OCI-M2 (cell line): ENCODE measurements around the gene HK1.
"Not testable (repeated sequence)": the region's sequence is repeated elsewhere in the genome, so short reads cannot be mapped to it uniquely, and the experiment has no call there.

ENCODE experiments used
- DNase-seq: peaks from one replicate; lab custom pipeline; 2025; ENCODE audit not compliant: unreplicated experiment; lab: John Stamatoyannopoulos, UW

HK1 gene

DNA sequence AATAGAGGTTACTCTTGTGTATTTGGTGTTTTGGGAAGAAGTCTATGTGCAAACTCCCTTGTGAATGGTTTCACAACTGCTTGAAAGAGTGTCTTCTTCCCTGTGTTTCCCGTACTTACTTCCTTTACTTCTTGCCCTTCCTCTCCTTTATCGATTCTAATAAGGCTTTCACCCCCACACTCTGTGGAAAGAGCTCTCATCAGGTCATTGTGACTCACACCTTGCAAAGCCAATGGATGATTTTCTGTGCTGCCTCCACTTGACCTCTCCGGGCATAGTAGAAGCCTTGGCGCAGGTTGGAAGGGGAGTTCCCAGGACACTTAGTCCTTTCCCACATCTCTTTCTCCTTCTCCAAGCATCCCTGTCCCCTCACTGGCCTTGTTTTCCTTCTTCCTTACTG is 166.7 kb downstream of the HK1 start:
- DNase-seq: no peak

DNA sequence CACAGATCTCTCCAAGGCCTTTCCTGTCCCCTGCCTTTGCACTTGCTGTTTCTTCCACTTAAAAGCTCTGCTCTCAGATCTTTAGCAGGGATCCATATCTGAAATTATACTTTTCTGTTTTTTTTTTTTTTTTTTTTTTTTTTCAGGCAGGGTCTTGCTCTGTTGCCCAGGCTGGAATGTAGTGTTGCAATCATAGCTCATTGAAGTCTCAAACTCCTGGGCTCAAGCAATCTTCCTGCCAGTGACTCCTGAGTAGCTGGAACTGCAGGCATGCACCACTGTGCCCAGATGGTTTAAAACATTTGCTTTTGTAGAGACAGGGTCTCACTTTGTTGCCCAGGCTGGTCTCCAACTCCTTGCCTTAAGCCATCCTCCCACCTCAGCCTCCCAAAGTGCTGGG is 167.9 kb downstream of the HK1 start:
- DNase-seq: no peak

DNA sequence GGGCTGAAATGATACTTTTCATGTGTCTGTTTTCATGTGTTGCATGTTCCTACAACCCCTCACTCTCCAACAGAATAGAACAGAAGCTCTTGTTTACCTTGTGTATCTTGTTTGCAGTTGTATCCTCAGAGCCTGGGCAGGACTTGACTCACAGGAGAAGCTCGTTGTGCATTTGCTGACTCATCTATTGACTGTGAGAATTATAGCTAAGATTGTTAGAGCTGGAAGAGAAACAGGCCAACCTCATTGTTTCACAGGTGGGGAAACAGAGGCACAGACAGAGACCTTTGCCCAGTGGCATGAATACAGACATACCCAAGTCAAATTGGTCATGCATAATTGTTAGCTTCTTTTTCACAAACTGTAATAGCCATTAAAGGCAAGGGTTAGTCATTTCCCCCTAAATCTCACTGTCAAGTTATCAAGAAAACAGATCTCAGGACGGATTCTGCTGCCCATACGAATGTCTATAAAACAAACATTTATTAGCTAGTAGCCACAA is 168.4 kb downstream of the HK1 start:
- no peak for DNase-seq

DNA sequence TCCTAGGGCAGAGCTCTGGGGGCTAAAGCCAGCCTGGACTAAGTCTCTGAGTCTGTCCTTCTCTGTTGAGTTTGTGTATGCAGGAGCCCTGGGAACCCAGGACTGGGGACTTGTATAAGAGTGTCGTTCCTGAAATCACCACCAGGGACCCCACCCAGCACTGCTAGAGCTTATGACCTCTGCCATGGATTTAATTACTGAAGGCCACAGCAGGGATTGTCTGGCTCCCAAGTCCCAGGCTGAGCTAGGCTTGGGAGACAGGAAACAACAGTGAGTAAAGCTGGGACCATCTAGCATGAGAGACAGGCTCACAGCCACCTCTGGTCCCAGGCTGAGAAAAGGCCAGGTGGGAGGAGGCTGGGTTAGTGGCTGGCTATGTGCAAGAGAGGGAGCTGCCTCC is 171.5 kb downstream of the HK1 start:
- no peak for DNase-seq

GRCh38 chr10:69450395-69450794 is 172.1 kb downstream of the HK1 start:
- not testable (repeated sequence) for DNase-seq

GRCh38 chr10:69451209-69451783 is 173.0 kb downstream of the HK1 start, which contains the start of gene TSPAN15:
TSPAN15 (plus strand) TSS chr10:69451465; CDS start chr10:69451595, 130 bp downstream.
- DNase-seq: no peak
